ENCODE measurements around the gene MXRA8.

MXRA8 gene

GRCh38 chr1:1366699-1367066 is 8.3 kb upstream of the MXRA8 start:
- no peak for DNase-seq (ENCODE audit: low read depth)

GRCh38 chr1:1365875-1366698 is 7.7 kb upstream of the MXRA8 start:
- DNase-seq (ENCODE audit: low read depth), result no peak

- no peak for DNase-seq (ENCODE audit: low read depth)
These were observed 5.9 kb upstream of the MXRA8 start for GRCh38 chr1:1364266-1364665.

GRCh38 chr1:1361982-1362423 is 3.6 kb upstream of the MXRA8 start:
- DNase-seq (ENCODE audit: low read depth), result peak; percentile 78

GRCh38 chr1:1361233-1361981 is 3.1 kb upstream of the MXRA8 start:
- DNase-seq (ENCODE audit: low read depth), result no peak

- DNase-seq (ENCODE audit: low read depth), result peak; percentile 94
These were observed 2.3 kb upstream of the MXRA8 start for GRCh38 chr1:1360506-1361169.

- DNase-seq (ENCODE audit: low read depth), result no peak
These were observed 1.5 kb upstream of the MXRA8 start for GRCh38 chr1:1359664-1360468.

GRCh38 chr1:1359308-1359663 is 931 bp upstream of the MXRA8 start:
- DNase-seq (ENCODE audit: low read depth), result no peak

GRCh38 chr1:1357871-1358432 is 403 bp downstream of the MXRA8 start:
- no peak for DNase-seq (ENCODE audit: low read depth)

GRCh38 chr1:1356796-1357401 is 1.5 kb downstream of the MXRA8 start:
- no peak for DNase-seq (ENCODE audit: low read depth)

- DNase-seq (ENCODE audit: low read depth), result no peak
These were observed 2.1 kb downstream of the MXRA8 start for GRCh38 chr1:1356166-1356795.

GRCh38 chr1:1355416-1355815 is 2.9 kb downstream of the MXRA8 start:
- DNase-seq (ENCODE audit: low read depth), result no peak

- no peak for DNase-seq (ENCODE audit: low read depth)
These were observed 3.8 kb downstream of the MXRA8 start for GRCh38 chr1:1354271-1355247.

GRCh38 chr1:1353389-1354151 is 4.8 kb downstream of the MXRA8 start:
- no peak for DNase-seq (ENCODE audit: low read depth)

GRCh38 chr1:1352786-1353388 is 5.5 kb downstream of the MXRA8 start:
- no peak for DNase-seq (ENCODE audit: low read depth)

GRCh38 chr1:1351511-1352427 is 6.6 kb downstream of the MXRA8 start:
- DNase-seq (ENCODE audit: low read depth), result no peak

- DNase-seq (ENCODE audit: low read depth), result peak; percentile 58
These were observed 8.9 kb downstream of the MXRA8 start, which contains the start of gene DVL1 for GRCh38 chr1:1349256-1350012. TSS of gene DVL1 (minus strand) at chr1:1349418. CDS start at chr1:1349065, 353 bp downstream.

All from GM04504 (cell line).